IMR-90 (cell line): ENCODE measurements around the gene CTDSPL.

Experiments used
- BHLHE40 ChIP-seq: fragments of 150-350 bp; IDR thresholded peaks from 2 replicates; pipeline ENCODE4 v1.6.1; 2016; ENCODE audit warnings: mild to moderate bottlenecking, low read depth, low read length
- CEBPB ChIP-seq: IDR thresholded peaks from 2 replicates; pipeline ENCODE4 v1.6.1; 2012; ENCODE audit warnings: low read depth, low read length, improper control_type of control experiment
- CTCF ChIP-seq: conservative IDR thresholded peaks from 2 replicates; pipeline ENCODE4 v1.5.1; 2012; ENCODE audit warnings: mild to moderate bottlenecking, low read depth, low read length, improper control_type of control experiment
- ELK1 ChIP-seq: fragments of 150-350 bp; IDR thresholded peaks from 2 replicates; pipeline ENCODE4 v1.6.1; 2016; ENCODE audit warnings: low read depth, mild to moderate bottlenecking, low read length, moderate library complexity, borderline replicate concordance
- MAFK ChIP-seq: IDR thresholded peaks from 2 replicates; pipeline ENCODE4 v1.6.1; 2012; ENCODE audit warnings: low read depth, low read length, improper control_type of control experiment
- MXI1 ChIP-seq: IDR thresholded peaks from 2 replicates; pipeline ENCODE4 v1.6.1; 2012; ENCODE audit warnings: low read depth, mild to moderate bottlenecking, low read length, moderate library complexity, borderline replicate concordance
- POLR2A ChIP-seq: IDR thresholded peaks from 2 replicates; pipeline ENCODE4 v1.6.1; 2012; ENCODE audit warnings: mild to moderate bottlenecking, low read depth, low read length
- RFX5 ChIP-seq: IDR thresholded peaks from 2 replicates; pipeline ENCODE4 v1.8.0; 2012; ENCODE audit warnings: low read depth, mild to moderate bottlenecking, low read length, moderate library complexity
- USF2 ChIP-seq: fragments of 150-350 bp; IDR thresholded peaks from 2 replicates; pipeline ENCODE4 v1.6.1; 2017; ENCODE audit warnings: mild to moderate bottlenecking, antibody characterized with exemption, low read length, low read depth

- TF ChIP-seq CTCF = no peak
- no peak for TF ChIP-seq POLR2A
- TF ChIP-seq MAFK = no peak
- no peak for TF ChIP-seq ELK1
- no peak for TF ChIP-seq CEBPB
- TF ChIP-seq RFX5 = no peak
- no peak for TF ChIP-seq USF2
- TF ChIP-seq BHLHE40 = no peak
- no peak for TF ChIP-seq MXI1
Observed at GRCh38 chr3:38009807-38010591, 148.3 kb downstream of the CTDSPL start.
